DOHH2 (cell line): ENCODE results near the gene HOXB7.
A peak's percentile ranks its signal among the peaks of the same experiment; 100 is the strongest.

Experiments
- EZH2phosphoT487 ChIP-seq: fragments of 200-600 bp; sonication (generic); IDR thresholded peaks from 2 replicates; pipeline ENCODE4 v1.6.1; 2017; ENCODE audit warnings: borderline replicate concordance, mild to moderate bottlenecking, antibody characterized with exemption, low read length, moderate library complexity, mixed read lengths
- TF ChIP-seq, protein P1 (sequence below): fragments of 200-600 bp; sonication (generic); IDR thresholded peaks from one replicate; pipeline ENCODE4 v1.5.1; 2014; ENCODE audit warnings: antibody characterized with exemption, mild to moderate bottlenecking, low read depth, low read length; ENCODE audit not compliant: poor library complexity, severe bottlenecking

DNA sequence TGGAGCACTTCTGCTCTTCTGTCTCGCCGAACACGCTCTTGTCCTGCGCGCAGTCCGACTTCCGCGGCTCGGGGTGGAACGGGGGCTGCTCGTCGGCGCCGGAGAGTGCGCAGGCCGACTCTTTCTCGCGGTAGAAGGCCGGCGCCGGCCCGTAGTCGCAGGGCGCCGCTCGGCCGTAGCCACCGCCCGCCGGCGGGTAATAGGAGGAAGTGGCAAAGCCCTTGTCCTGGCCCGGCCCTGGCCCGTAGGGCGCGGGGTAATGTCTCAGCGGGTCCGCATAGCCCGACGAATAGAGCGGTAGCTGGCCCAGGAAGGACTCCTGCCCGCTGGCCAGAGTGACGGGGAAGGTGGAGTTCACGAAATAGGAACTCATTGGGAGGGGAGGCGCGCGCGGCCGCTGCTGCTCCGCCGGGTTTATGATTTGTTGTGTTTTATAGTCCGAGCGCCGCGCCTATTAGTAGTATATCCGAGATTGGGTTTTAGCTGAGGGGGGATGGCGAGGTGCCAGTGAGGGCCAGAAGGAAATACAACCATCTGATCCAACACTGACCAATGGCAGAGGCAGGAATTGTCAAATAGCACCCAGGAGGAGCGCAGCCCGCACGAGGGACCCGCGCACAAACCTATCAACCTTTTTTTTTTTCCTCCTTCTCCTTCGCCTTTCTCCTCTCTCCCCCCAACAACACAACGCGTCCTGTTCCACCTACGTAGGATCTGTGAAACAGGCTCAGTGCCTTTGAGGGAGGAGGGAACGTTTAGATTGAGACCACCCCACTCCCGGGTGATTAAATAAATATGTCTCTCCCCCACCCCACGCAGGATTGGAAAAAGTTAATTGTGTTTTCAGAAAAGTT is 12.8 kb downstream of the HOXB7 start:
- TF ChIP-seq, protein P1, sequence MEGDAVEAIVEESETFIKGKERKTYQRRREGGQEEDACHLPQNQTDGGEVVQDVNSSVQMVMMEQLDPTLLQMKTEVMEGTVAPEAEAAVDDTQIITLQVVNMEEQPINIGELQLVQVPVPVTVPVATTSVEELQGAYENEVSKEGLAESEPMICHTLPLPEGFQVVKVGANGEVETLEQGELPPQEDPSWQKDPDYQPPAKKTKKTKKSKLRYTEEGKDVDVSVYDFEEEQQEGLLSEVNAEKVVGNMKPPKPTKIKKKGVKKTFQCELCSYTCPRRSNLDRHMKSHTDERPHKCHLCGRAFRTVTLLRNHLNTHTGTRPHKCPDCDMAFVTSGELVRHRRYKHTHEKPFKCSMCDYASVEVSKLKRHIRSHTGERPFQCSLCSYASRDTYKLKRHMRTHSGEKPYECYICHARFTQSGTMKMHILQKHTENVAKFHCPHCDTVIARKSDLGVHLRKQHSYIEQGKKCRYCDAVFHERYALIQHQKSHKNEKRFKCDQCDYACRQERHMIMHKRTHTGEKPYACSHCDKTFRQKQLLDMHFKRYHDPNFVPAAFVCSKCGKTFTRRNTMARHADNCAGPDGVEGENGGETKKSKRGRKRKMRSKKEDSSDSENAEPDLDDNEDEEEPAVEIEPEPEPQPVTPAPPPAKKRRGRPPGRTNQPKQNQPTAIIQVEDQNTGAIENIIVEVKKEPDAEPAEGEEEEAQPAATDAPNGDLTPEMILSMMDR: no peak
- TF ChIP-seq EZH2phosphoT487: peak; percentile 98
